H9 (cell line): ENCODE results near the gene AATF. TPM values are rescaled to one million over a fixed set of nuclear protein-coding genes. Genes with fewer than 3 reads are reported as not detected.

Experiments used
- DNase-seq: peaks from one replicate; pipeline ENCODE4 v3.0.0-alpha.2; 2017
- H2AFZ ChIP-seq: one replicate; pipeline ENCODE4 v1.6.1; 2013; ENCODE audit warnings: mild to moderate bottlenecking, low read length, control low read depth, moderate library complexity
- H2AK5ac ChIP-seq: 2 replicates; pipeline ENCODE4 v1.6.1; 2013; ENCODE audit warnings: low read length, control low read depth, mixed read lengths; ENCODE audit not compliant: insufficient read length
- H2BK120ac ChIP-seq: one replicate; pipeline ENCODE4 v1.6.1; 2013; ENCODE audit warnings: low read depth, mild to moderate bottlenecking, low read length, control low read depth, inconsistent platforms; ENCODE audit not compliant: poor library complexity, severe bottlenecking
- H2BK12ac ChIP-seq: 2 replicates; pipeline ENCODE4 v1.6.1; 2013; ENCODE audit warnings: low read length, control low read depth, mixed read lengths, low read depth; ENCODE audit not compliant: insufficient read length
- H2BK15ac ChIP-seq: 2 replicates; pipeline ENCODE4 v1.6.1; 2013; ENCODE audit warnings: low read depth, low read length, control low read depth
- H2BK20ac ChIP-seq: one replicate; pipeline ENCODE4 v1.6.1; 2013; ENCODE audit warnings: low read depth, mild to moderate bottlenecking, low read length, control low read depth, inconsistent platforms; ENCODE audit not compliant: poor library complexity, severe bottlenecking
- H2BK5ac ChIP-seq: 2 replicates; pipeline ENCODE4 v1.6.1; 2013; ENCODE audit warnings: low read length, control low read depth, mixed read lengths; ENCODE audit not compliant: insufficient read length
- H3K14ac ChIP-seq: 2 replicates; pipeline ENCODE4 v1.6.1; 2013; ENCODE audit warnings: low read length, control low read depth; ENCODE audit not compliant: insufficient read depth
- H3K18ac ChIP-seq: 2 replicates; pipeline ENCODE4 v1.6.1; 2013; ENCODE audit warnings: low read depth, mild to moderate bottlenecking, mixed read lengths, low read length, control low read depth; ENCODE audit not compliant: insufficient read length
- H3K23ac ChIP-seq: 2 replicates; pipeline ENCODE4 v1.6.1; 2013; ENCODE audit warnings: low read length, control low read depth, mixed read lengths, low read depth; ENCODE audit not compliant: insufficient read length
- H3K23me2 ChIP-seq: 2 replicates; pipeline ENCODE4 v1.6.1; 2013; ENCODE audit warnings: low read depth, mild to moderate bottlenecking, mixed read lengths, low read length, control low read depth; ENCODE audit not compliant: insufficient read length, poor library complexity, severe bottlenecking
- H3K27ac ChIP-seq: 2 replicates; pipeline ENCODE4 v1.5.1; 2013; ENCODE audit warnings: low read length, control low read depth, mixed read lengths, low read depth; ENCODE audit not compliant: insufficient read length
- H3K27me3 ChIP-seq: 2 replicates; pipeline ENCODE4 v1.6.1; 2013; ENCODE audit warnings: low read length, control low read depth, inconsistent platforms; ENCODE audit not compliant: insufficient read depth
- H3K4ac ChIP-seq: 2 replicates; pipeline ENCODE4 v1.6.1; 2013; ENCODE audit warnings: low read depth, mild to moderate bottlenecking, control low read depth, inconsistent platforms, low read length, moderate library complexity
- H3K4me1 ChIP-seq: 2 replicates; pipeline ENCODE4 v1.6.1; 2013; ENCODE audit warnings: low read length, control low read depth, inconsistent platforms; ENCODE audit not compliant: insufficient read depth
- H3K4me2 ChIP-seq: 2 replicates; pipeline ENCODE4 v1.6.1; 2013; ENCODE audit warnings: low read length, control low read depth, mixed read lengths; ENCODE audit not compliant: insufficient read length, insufficient read depth
- H3K56ac ChIP-seq: 2 replicates; pipeline ENCODE4 v1.6.1; 2013; ENCODE audit warnings: low read depth, mild to moderate bottlenecking, mixed read lengths, low read length, control low read depth; ENCODE audit not compliant: insufficient read length
- H3K79me1 ChIP-seq: 2 replicates; pipeline ENCODE4 v1.6.1; 2013; ENCODE audit warnings: low read depth, mild to moderate bottlenecking, moderate library complexity, low read length, control low read depth, inconsistent platforms; ENCODE audit not compliant: insufficient read depth, poor library complexity, severe bottlenecking
- H3K79me2 ChIP-seq: 2 replicates; pipeline ENCODE4 v1.6.1; 2013; ENCODE audit warnings: low read length, control low read depth, inconsistent platforms; ENCODE audit not compliant: insufficient read depth
- H3K9ac ChIP-seq: 2 replicates; pipeline ENCODE4 v1.6.1; 2013; ENCODE audit warnings: low read length, control low read depth, mixed read lengths; ENCODE audit not compliant: insufficient read length; ENCODE audit errors: extremely low read depth
- H3K9me3 ChIP-seq: one replicate; pipeline ENCODE4 v1.6.1; 2013; ENCODE audit warnings: low read depth, low read length, inconsistent platforms; ENCODE audit not compliant: control insufficient read depth
- H3T11ph ChIP-seq: one replicate; pipeline ENCODE4 v1.6.1; 2013; ENCODE audit warnings: mild to moderate bottlenecking, low read length, control low read depth, inconsistent platforms
- H4K20me1 ChIP-seq: one replicate; pipeline ENCODE4 v1.6.1; 2013; ENCODE audit not compliant: control insufficient read depth, insufficient read length, insufficient read depth
- H4K5ac ChIP-seq: 2 replicates; pipeline ENCODE4 v1.6.1; 2013; ENCODE audit warnings: low read depth, mild to moderate bottlenecking, mixed read lengths, low read length, control low read depth; ENCODE audit not compliant: insufficient read length
- H4K8ac ChIP-seq: replicated peaks from 2 replicates; pipeline ENCODE4 v1.6.1; 2013; ENCODE audit warnings: low read length, control low read depth, mixed read lengths, low read depth; ENCODE audit not compliant: insufficient read length
- H4K91ac ChIP-seq: 2 replicates; pipeline ENCODE4 v1.6.1; 2013; ENCODE audit warnings: low read depth, mild to moderate bottlenecking, moderate library complexity, mixed read lengths, low read length, control low read depth; ENCODE audit not compliant: insufficient read length
- H3K27ac Mint-ChIP-seq, 3 experiments: 2 replicates in 2 of 3; 3 replicates in 1 of 3; pipeline ENCODE4 v1.8.0; 2020 to 2021; ENCODE audit warnings: mixed read lengths in 3 of 3, mild to moderate bottlenecking in 1 of 3, moderate library complexity in 1 of 3
- H3K27me3 Mint-ChIP-seq: 2 replicates; pipeline ENCODE4 v1.8.0; 2021; ENCODE audit warnings: low read depth, mild to moderate bottlenecking, moderate library complexity, mixed read lengths
- H3K36me3 Mint-ChIP-seq, 3 experiments: 2 replicates in 2 of 3; 3 replicates in 1 of 3; pipeline ENCODE4 v1.8.0; 2020 to 2021; ENCODE audit warnings: low read depth in 3 of 3, mixed read lengths in 3 of 3; ENCODE audit not compliant: insufficient read depth in 1 of 3
- H3K4me1 Mint-ChIP-seq, 2 experiments: 2 replicates each; pipeline ENCODE4 v1.8.0; 2020; ENCODE audit warnings: mixed read lengths in 2 of 2
- H3K4me3 Mint-ChIP-seq, 2 experiments: 2 replicates in 1 of 2; 3 replicates in 1 of 2; pipeline ENCODE4 v1.8.0; 2020 to 2021; ENCODE audit warnings: mild to moderate bottlenecking in 2 of 2, mixed read lengths in 2 of 2, moderate library complexity in 1 of 2
- H3K9me3 Mint-ChIP-seq, 2 experiments: 2 replicates in 1 of 2; 3 replicates in 1 of 2; pipeline ENCODE4 v1.8.0; 2020; ENCODE audit warnings: mild to moderate bottlenecking in 2 of 2, mixed read lengths in 2 of 2, moderate library complexity in 1 of 2
- CTCF ChIP-seq: fragments of 200-600 bp; sonication (generic); conservative IDR thresholded peaks from 3 replicates; pipeline ENCODE4 v1.8.0; 2021; ENCODE audit warnings: antibody characterized with exemption, mild to moderate bottlenecking
- WGBS: extraction: QIAGEN DNeasy Blood & Tissue Kit; methylation state at CpG from one replicate; pipeline ENCODE4 v1.1.7; 2013; ENCODE audit warnings: missing lambda C conversion rate, low lambda C conversion rate, mixed read lengths; ENCODE audit not compliant: insufficient read length; ENCODE audit errors: extremely low coverage; 5-methylcytosine and 5-hydroxymethylcytosine counted together
- total RNA-seq: library from RNA; stranded (reverse); gene quantifications from 2 replicates; pipeline ENCODE4 v1.2.1, GENCODE V29; 2021

Gene AATF
- total RNA-seq, 1 experiment from 2014 or later: 69.6 TPM

- no peak overlapping the region for H3K27ac ChIP-seq
These were observed 88.9 kb downstream of the AATF start for GRCh38 chr17:37037590-37038155.

More at GRCh38 chr17:37037590-37038155, 88.9 kb downstream of the AATF start:
- no peak for TF ChIP-seq CTCF
- Histone ChIP-seq H3K4me1 (no peaks in the 10 kb centered on the region), H3K4me2 (no peak overlapping the region), H3K56ac (no peak overlapping the region), H2BK120ac (no peak overlapping the region), H2BK5ac (no peak overlapping the region), H3K9ac (no peak overlapping the region), H2BK15ac (no peak overlapping the region), H3T11ph (no peak overlapping the region), H3K9me3 (no peaks in the 10 kb centered on the region), H3K18ac (no peak overlapping the region), H4K5ac (no peak overlapping the region), H4K91ac (no peak overlapping the region), H3K79me2 (no peaks in the 10 kb centered on the region), H3K23ac (no peak overlapping the region), H3K23me2 (no peaks in the 10 kb centered on the region), H4K8ac (no peak overlapping the region), H2AFZ (no peak overlapping the region), H4K20me1 (no peaks in the 10 kb centered on the region), H3K27me3 (no peaks in the 10 kb centered on the region), H2BK20ac (no peak overlapping the region), H2AK5ac (no peak overlapping the region), H3K79me1 (no peaks in the 10 kb centered on the region), H2BK12ac (no peak overlapping the region), H3K4ac (no peak overlapping the region), H3K14ac (no peak overlapping the region)
- no peaks in the 10 kb centered on the region for H3K9me3 Mint-ChIP-seq
- H3K4me1 Mint-ChIP-seq: peaks cover 7 to 8% of the 10 kb centered on the region in 2 experiments; a peak in 3 of 4 replicates
- no peak overlapping the region for H3K4me3 Mint-ChIP-seq
- H3K27me3 Mint-ChIP-seq: no peaks in the 10 kb centered on the region
- H3K27ac Mint-ChIP-seq: peak overlapping the region in 1 of 3 experiments; percentile 68; a peak in 1 of 7 replicates
- DNase-seq: no peak
- no CpG with 5 or more reads among the region's 5 CpGs for WGBS
- peaks cover 13 to 26% (median 14%) of the 10 kb centered on the region in 3 experiments for H3K36me3 Mint-ChIP-seq
